Measurements from ENCODE around the gene ABTB1. TPM values are rescaled to one million over a fixed set of nuclear protein-coding genes. Genes with fewer than 3 reads are reported as not detected.

The ABTB1 gene
- polyA plus RNA-seq, 2 donors, result 15.4 to 19.0 TPM

DNA sequence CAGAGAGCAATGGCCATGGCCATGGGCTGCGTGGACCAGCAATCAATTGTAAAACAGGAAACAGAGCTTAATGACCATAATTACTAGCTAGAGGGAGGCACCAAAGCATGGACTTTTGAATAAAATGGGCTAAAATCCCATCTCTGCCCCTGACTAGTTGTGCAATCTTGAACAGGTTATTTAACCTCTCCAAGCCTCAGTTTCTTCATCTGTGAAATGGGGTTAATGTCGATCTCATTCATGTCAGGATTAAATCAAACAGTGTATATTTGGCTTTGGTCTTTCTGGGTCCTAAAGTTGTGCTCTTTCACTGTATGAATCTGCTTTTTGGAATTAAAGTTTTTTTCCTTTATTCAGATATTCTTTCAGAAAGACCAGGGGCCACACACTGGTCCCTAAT lies 36.1 kb downstream of the ABTB1 start:
- peaks cover 0 to 2% of the 10 kb centered on the region in 2 donors for H3K4me1 ChIP-seq (ENCODE audit: control insufficient read depth in 2 of 2, insufficient read depth in 2 of 2, low read length in 1 of 2)
- WGBS, 2 donors, result 70 to 87% methylated on average over 2 of the region's 2 CpGs
- H3K9me3 ChIP-seq (ENCODE audit: control insufficient read depth in 2 of 2, insufficient read depth in 1 of 2, low read depth in 1 of 2, low read length in 1 of 2), result no peaks in the 10 kb centered on the region
- H3K4me3 ChIP-seq (ENCODE audit: low read depth in 1 of 2, low read length in 2 of 2), result no peak overlapping the region
- no peaks in the 10 kb centered on the region for H3K27me3 ChIP-seq (ENCODE audit: control insufficient read depth in 1 of 2, insufficient read depth in 2 of 2, low read length in 2 of 2)
- no peak overlapping the region for H3K27ac ChIP-seq (ENCODE audit: low read depth in 2 of 2, low read length in 1 of 2)
- peaks cover 5 to 10% of the 10 kb centered on the region in 2 donors for H3K36me3 ChIP-seq (ENCODE audit: control insufficient read depth in 2 of 2, insufficient read depth in 2 of 2, low read length in 1 of 2)

GRCh38 chr3:127709320-127710060 lies 36.7 kb downstream of the ABTB1 start:
- Histone ChIP-seq H3K36me3 (ENCODE audit: control insufficient read depth in 2 of 2, insufficient read depth in 2 of 2, low read length in 1 of 2) (peaks cover 6 to 14% of the 10 kb centered on the region in 2 donors), H3K4me3 (ENCODE audit: low read depth in 1 of 2, low read length in 2 of 2) (no peak overlapping the region), H3K4me1 (ENCODE audit: control insufficient read depth in 2 of 2, insufficient read depth in 2 of 2, low read length in 1 of 2) (peaks cover 0 to 2% of the 10 kb centered on the region in 2 donors), H3K27ac (ENCODE audit: low read depth in 2 of 2, low read length in 1 of 2) (no peak overlapping the region), H3K9me3 (ENCODE audit: control insufficient read depth in 2 of 2, insufficient read depth in 1 of 2, low read depth in 1 of 2, low read length in 1 of 2) (no peaks in the 10 kb centered on the region), H3K27me3 (ENCODE audit: control insufficient read depth in 1 of 2, insufficient read depth in 2 of 2, low read length in 2 of 2) (no peaks in the 10 kb centered on the region)
- 66 to 80% methylated on average over 3 of the region's 3 CpGs for WGBS, 2 donors

DNA sequence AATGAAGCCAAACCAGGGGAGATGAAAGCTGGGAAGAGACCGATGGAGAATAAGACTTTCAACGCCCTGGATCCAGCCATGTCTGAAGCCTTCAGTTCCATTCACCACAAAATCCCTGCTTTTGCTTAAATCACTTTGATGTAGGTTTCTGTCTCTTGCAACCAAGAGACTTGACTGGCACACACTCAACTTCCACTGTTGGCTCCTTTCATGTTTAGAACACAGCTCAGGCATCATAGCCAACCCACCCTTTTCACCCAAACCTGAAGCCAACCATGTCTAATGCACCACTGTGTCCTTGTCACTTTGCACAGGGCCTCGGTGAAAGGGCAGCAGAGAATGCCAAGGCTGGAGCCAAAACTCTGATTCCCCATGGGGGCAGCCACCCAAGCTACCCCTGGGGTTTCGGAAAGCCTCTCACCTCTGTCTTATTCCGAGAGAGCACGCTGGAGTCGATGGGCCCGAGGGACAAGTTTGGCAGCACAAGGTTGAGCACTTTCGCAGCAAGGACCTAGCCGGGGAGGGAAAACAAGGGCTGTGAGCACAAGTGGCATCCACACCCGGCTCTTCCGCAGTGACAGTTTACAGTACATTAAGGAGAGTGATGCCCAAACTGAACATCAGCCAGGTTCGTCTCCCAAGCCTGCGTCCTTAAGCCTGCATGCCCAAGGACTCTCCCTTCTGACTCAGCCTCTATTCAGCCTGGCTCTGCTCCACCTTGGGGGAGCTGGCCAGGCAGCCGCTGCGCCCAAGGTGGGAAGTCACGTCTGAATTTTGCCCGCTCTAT lies 37.6 kb downstream of the ABTB1 start:
- Histone ChIP-seq H3K36me3 (ENCODE audit: control insufficient read depth in 2 of 2, insufficient read depth in 2 of 2, low read length in 1 of 2) (peaks cover 10 to 19% of the 10 kb centered on the region in 2 donors), H3K27ac (ENCODE audit: low read depth in 2 of 2, low read length in 1 of 2) (peak overlapping the region in 1 of 2 donors; percentile 59), H3K4me3 (ENCODE audit: low read depth in 1 of 2, low read length in 2 of 2) (no peak overlapping the region), H3K4me1 (ENCODE audit: control insufficient read depth in 2 of 2, insufficient read depth in 2 of 2, low read length in 1 of 2) (peaks cover 0 to 2% of the 10 kb centered on the region in 2 donors), H3K27me3 (ENCODE audit: control insufficient read depth in 1 of 2, insufficient read depth in 2 of 2, low read length in 2 of 2) (no peaks in the 10 kb centered on the region), H3K9me3 (ENCODE audit: control insufficient read depth in 2 of 2, insufficient read depth in 1 of 2, low read depth in 1 of 2, low read length in 1 of 2) (no peaks in the 10 kb centered on the region)
- 66 to 72% methylated on average over 18 of the region's 18 CpGs for WGBS, 2 donors

DNA sequence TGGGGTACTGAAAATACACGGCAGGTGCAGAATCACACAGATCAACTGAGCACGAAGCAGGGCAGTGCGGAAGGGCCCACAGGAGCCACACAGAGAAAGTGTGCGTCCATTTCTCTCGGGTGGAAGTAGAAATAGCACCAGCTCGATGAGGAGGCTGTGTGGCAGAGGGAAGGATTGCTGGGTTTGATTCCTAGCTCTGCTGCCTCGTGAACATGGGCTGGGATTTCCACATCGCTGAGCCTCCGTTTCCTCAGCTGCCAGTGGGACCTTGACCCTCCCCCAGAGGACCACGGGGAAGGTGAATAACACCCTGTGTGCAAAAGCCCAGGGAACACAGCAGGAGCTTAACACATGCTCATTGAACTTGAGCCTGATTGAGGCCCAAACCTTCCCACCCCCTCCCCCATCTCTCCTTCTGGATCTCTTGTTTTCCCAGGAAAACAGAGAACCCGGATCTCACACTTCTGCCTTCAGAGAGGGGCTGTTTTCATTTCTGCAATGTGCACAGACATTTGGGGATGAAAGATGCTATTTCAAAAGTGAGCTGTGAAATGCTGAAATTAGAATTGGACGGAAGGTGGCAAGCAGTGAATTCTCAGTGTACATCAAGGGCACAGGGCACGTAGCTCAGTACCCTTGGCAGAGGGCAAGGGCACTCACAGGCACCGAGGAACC lies 38.4 kb downstream of the ABTB1 start:
- H3K4me1 ChIP-seq (ENCODE audit: control insufficient read depth in 2 of 2, insufficient read depth in 2 of 2, low read length in 1 of 2), result peaks cover 0 to 2% of the 10 kb centered on the region in 2 donors
- H3K9me3 ChIP-seq (ENCODE audit: control insufficient read depth in 2 of 2, insufficient read depth in 1 of 2, low read depth in 1 of 2, low read length in 1 of 2), result no peaks in the 10 kb centered on the region
- H3K27ac ChIP-seq (ENCODE audit: low read depth in 2 of 2, low read length in 1 of 2), result peak overlapping the region in 1 of 2 donors; percentile 53
- 78 to 80% methylated on average over 14 of the region's 14 CpGs for WGBS, 2 donors
- peaks cover 10 to 16% of the 10 kb centered on the region in 2 donors for H3K36me3 ChIP-seq (ENCODE audit: control insufficient read depth in 2 of 2, insufficient read depth in 2 of 2, low read length in 1 of 2)
- no peaks in the 10 kb centered on the region for H3K27me3 ChIP-seq (ENCODE audit: control insufficient read depth in 1 of 2, insufficient read depth in 2 of 2, low read length in 2 of 2)
- H3K4me3 ChIP-seq (ENCODE audit: low read depth in 1 of 2, low read length in 2 of 2), result no peak overlapping the region

GRCh38 chr3:127711896-127712295 lies 39.1 kb downstream of the ABTB1 start:
- Histone ChIP-seq H3K27ac (ENCODE audit: low read depth in 2 of 2, low read length in 1 of 2) (no peak overlapping the region), H3K9me3 (ENCODE audit: control insufficient read depth in 2 of 2, insufficient read depth in 1 of 2, low read depth in 1 of 2, low read length in 1 of 2) (no peaks in the 10 kb centered on the region), H3K36me3 (ENCODE audit: control insufficient read depth in 2 of 2, insufficient read depth in 2 of 2, low read length in 1 of 2) (peaks cover 10 to 14% of the 10 kb centered on the region in 2 donors), H3K4me1 (ENCODE audit: control insufficient read depth in 2 of 2, insufficient read depth in 2 of 2, low read length in 1 of 2) (peaks cover 0 to 2% of the 10 kb centered on the region in 2 donors), H3K4me3 (ENCODE audit: low read depth in 1 of 2, low read length in 2 of 2) (no peak overlapping the region), H3K27me3 (ENCODE audit: control insufficient read depth in 1 of 2, insufficient read depth in 2 of 2, low read length in 2 of 2) (no peaks in the 10 kb centered on the region)
- WGBS, 2 donors, result 90 to 93% methylated on average over 14 of the region's 14 CpGs

GRCh38 chr3:127712461-127712860 lies 39.7 kb downstream of the ABTB1 start:
- Histone ChIP-seq H3K9me3 (ENCODE audit: control insufficient read depth in 2 of 2, insufficient read depth in 1 of 2, low read depth in 1 of 2, low read length in 1 of 2) (no peaks in the 10 kb centered on the region), H3K4me3 (ENCODE audit: low read depth in 1 of 2, low read length in 2 of 2) (no peak overlapping the region), H3K4me1 (ENCODE audit: control insufficient read depth in 2 of 2, insufficient read depth in 2 of 2, low read length in 1 of 2) (peaks cover 0 to 2% of the 10 kb centered on the region in 2 donors), H3K36me3 (ENCODE audit: control insufficient read depth in 2 of 2, insufficient read depth in 2 of 2, low read length in 1 of 2) (peaks cover 10 to 14% of the 10 kb centered on the region in 2 donors), H3K27ac (ENCODE audit: low read depth in 2 of 2, low read length in 1 of 2) (no peak overlapping the region), H3K27me3 (ENCODE audit: control insufficient read depth in 1 of 2, insufficient read depth in 2 of 2, low read length in 2 of 2) (no peaks in the 10 kb centered on the region)
- WGBS, 2 donors, result 77 to 81% methylated on average over 9 of the region's 9 CpGs

GRCh38 chr3:127712881-127713771 lies 40.4 kb downstream of the ABTB1 start:
- no peaks in the 10 kb centered on the region for H3K9me3 ChIP-seq (ENCODE audit: control insufficient read depth in 2 of 2, insufficient read depth in 1 of 2, low read depth in 1 of 2, low read length in 1 of 2)
- H3K27ac ChIP-seq (ENCODE audit: low read depth in 2 of 2, low read length in 1 of 2), result peak overlapping the region in 1 of 2 donors; percentile 16
- H3K4me3 ChIP-seq (ENCODE audit: low read depth in 1 of 2, low read length in 2 of 2), result no peak overlapping the region
- H3K4me1 ChIP-seq (ENCODE audit: control insufficient read depth in 2 of 2, insufficient read depth in 2 of 2, low read length in 1 of 2), result peaks cover 0 to 2% of the 10 kb centered on the region in 2 donors
- no peaks in the 10 kb centered on the region for H3K27me3 ChIP-seq (ENCODE audit: control insufficient read depth in 1 of 2, insufficient read depth in 2 of 2, low read length in 2 of 2)
- WGBS, 2 donors, result 75 to 77% methylated on average over 9 of the region's 9 CpGs
- peaks cover 10 to 14% of the 10 kb centered on the region in 2 donors for H3K36me3 ChIP-seq (ENCODE audit: control insufficient read depth in 2 of 2, insufficient read depth in 2 of 2, low read length in 1 of 2)

GRCh38 chr3:127714125-127714571 lies 41.4 kb downstream of the ABTB1 start:
- Histone ChIP-seq H3K27me3 (ENCODE audit: control insufficient read depth in 1 of 2, insufficient read depth in 2 of 2, low read length in 2 of 2) (no peaks in the 10 kb centered on the region), H3K4me3 (ENCODE audit: low read depth in 1 of 2, low read length in 2 of 2) (no peak overlapping the region), H3K9me3 (ENCODE audit: control insufficient read depth in 2 of 2, insufficient read depth in 1 of 2, low read depth in 1 of 2, low read length in 1 of 2) (no peaks in the 10 kb centered on the region), H3K27ac (ENCODE audit: low read depth in 2 of 2, low read length in 1 of 2) (no peak overlapping the region), H3K4me1 (ENCODE audit: control insufficient read depth in 2 of 2, insufficient read depth in 2 of 2, low read length in 1 of 2) (peaks cover 0 to 2% of the 10 kb centered on the region in 2 donors), H3K36me3 (ENCODE audit: control insufficient read depth in 2 of 2, insufficient read depth in 2 of 2, low read length in 1 of 2) (peaks cover 10 to 17% of the 10 kb centered on the region in 2 donors)
- WGBS, 2 donors, result 60 to 66% methylated on average over 10 of the region's 10 CpGs
